Liver (tissue), 9 donors: Measurements from ENCODE around the gene MYO1B. TPM values are rescaled to one million over a fixed set of nuclear protein-coding genes. Genes with fewer than 3 reads are reported as not detected.
A peak's percentile ranks its signal among the peaks of the same experiment; 100 is the strongest.

Experiments
- DNase-seq: peaks from one replicate; pipeline ENCODE4 v3.0.0-alpha.2; 2017; ENCODE audit warnings: low spot score
- H3K27ac ChIP-seq, 2 donors: one replicate each; pipeline ENCODE4 v1.7.0; 2013; ENCODE audit warnings: inconsistent platforms in 2 of 2, low read length in 2 of 2, control low read depth in 1 of 2, low read depth in 1 of 2, mild to moderate bottlenecking in 1 of 2
- H3K27me3 ChIP-seq, 4 donors: one replicate each; pipeline versions ENCODE4 v1.6.1 to v1.7.0; 2013; ENCODE audit warnings: low read length in 3 of 4, inconsistent platforms in 1 of 4, mild to moderate bottlenecking in 1 of 4, moderate library complexity in 1 of 4; ENCODE audit not compliant: control insufficient read depth in 4 of 4, insufficient read depth in 4 of 4
- H3K36me3 ChIP-seq, 4 donors: one replicate each; pipeline versions ENCODE4 v1.6.1 to v1.7.0; 2013; ENCODE audit warnings: low read length in 3 of 4, mild to moderate bottlenecking in 3 of 4, low read depth in 1 of 4, moderate library complexity in 1 of 4; ENCODE audit not compliant: control insufficient read depth in 4 of 4, insufficient read depth in 3 of 4
- H3K4me1 ChIP-seq, 4 donors: one replicate each; pipeline versions ENCODE4 v1.6.1 to v1.7.0; 2013; ENCODE audit warnings: low read length in 3 of 4, mild to moderate bottlenecking in 3 of 4, moderate library complexity in 1 of 4; ENCODE audit not compliant: control insufficient read depth in 4 of 4, insufficient read depth in 4 of 4
- H3K4me3 ChIP-seq, 3 donors: one replicate each; pipeline versions ENCODE4 v1.6.1 to v1.7.0; 2013; ENCODE audit warnings: low read length in 3 of 3, control low read depth in 1 of 3, low read depth in 1 of 3, mild to moderate bottlenecking in 1 of 3
- H3K9ac ChIP-seq, 2 donors: one replicate each; pipeline ENCODE4 v1.7.0; 2013; ENCODE audit warnings: low read length in 2 of 2, mild to moderate bottlenecking in 2 of 2, moderate library complexity in 2 of 2, control low read depth in 1 of 2, low read depth in 1 of 2
- H3K9me3 ChIP-seq, 4 donors: one replicate each; pipeline versions ENCODE4 v1.6.1 to v1.7.0; 2013; ENCODE audit warnings: low read length in 3 of 4; ENCODE audit not compliant: control insufficient read depth in 4 of 4
- EGR1 ChIP-seq, 2 donors: IDR thresholded peaks; 2 replicates each; pipeline ENCODE4 v1.6.1; 2016 to 2018; ENCODE audit warnings: antibody characterized with exemption in 2 of 2, low read depth in 2 of 2
- JUND ChIP-seq, 2 donors: IDR thresholded peaks; 2 replicates each; pipeline ENCODE4 v1.6.1; 2016; ENCODE audit warnings: antibody characterized with exemption in 2 of 2
- NR2F2 ChIP-seq: IDR thresholded peaks from 2 replicates; pipeline ENCODE4 v1.6.1; 2016; ENCODE audit warnings: antibody characterized with exemption
- RAD21 ChIP-seq, 2 donors: IDR thresholded peaks; 2 replicates each; pipeline ENCODE4 v1.6.1; 2016; ENCODE audit warnings: antibody characterized with exemption in 2 of 2, mild to moderate bottlenecking in 2 of 2
- WGBS: extraction: QIAGEN DNeasy Blood & Tissue Kit; methylation state at CpG from one replicate; pipeline ENCODE4 v1.1.7; 2013; 5-methylcytosine and 5-hydroxymethylcytosine counted together
- polyA plus RNA-seq, 2 donors: library from polyadenylated mRNA; stranded (reverse) in 1 of 2; unstranded in 1 of 2; fragments of 200-250 nt in 1 of 2; fragments of >200 nt in 1 of 2; fragmentation: Nextera tagmentation in 1 of 2; extraction: Ambion mirVana in 1 of 2; gene quantifications; one replicate each; pipeline versions ENCODE4 v1.2.1 to v1.2.3, GENCODE V29; 2013 to 2015
- total RNA-seq, 2 donors: library from RNA; depleted of rRNA; stranded (reverse); fragments of >200 nt; gene quantifications; one replicate each; pipeline ENCODE4 v1.2.3, GENCODE V29; 2014
- TF ChIP-seq, protein P1 (sequence below): fragments of 150-350 bp; IDR thresholded peaks from 2 replicates; pipeline ENCODE4 v1.5.1; 2017; ENCODE audit warnings: improper control_type of control experiment, low read depth, low read length; ENCODE audit not compliant: missing input control
- TF ChIP-seq, protein P2 (sequence below): IDR thresholded peaks from 2 replicates; pipeline ENCODE4 v1.6.1; 2016; ENCODE audit warnings: antibody characterized with exemption
- TF ChIP-seq, protein P3 (sequence below): IDR thresholded peaks from 2 replicates; pipeline ENCODE4 v1.6.1; 2016; ENCODE audit warnings: antibody characterized with exemption, mild to moderate bottlenecking
- donor health status: healthy.
- donor health status: healthy.
- donor health status: healthy.
- donor health status: healthy.
- donor health status: healthy.

The MYO1B gene
- total RNA-seq (100 to 1,000 TPM in 1 of 2 donors, 10 to 100 TPM in 1; 66.5 to 434 TPM), polyA plus RNA-seq (100 to 1,000 TPM in 1 of 2 donors, 10 to 100 TPM in 1; 98.3 to 135 TPM)

DNA sequence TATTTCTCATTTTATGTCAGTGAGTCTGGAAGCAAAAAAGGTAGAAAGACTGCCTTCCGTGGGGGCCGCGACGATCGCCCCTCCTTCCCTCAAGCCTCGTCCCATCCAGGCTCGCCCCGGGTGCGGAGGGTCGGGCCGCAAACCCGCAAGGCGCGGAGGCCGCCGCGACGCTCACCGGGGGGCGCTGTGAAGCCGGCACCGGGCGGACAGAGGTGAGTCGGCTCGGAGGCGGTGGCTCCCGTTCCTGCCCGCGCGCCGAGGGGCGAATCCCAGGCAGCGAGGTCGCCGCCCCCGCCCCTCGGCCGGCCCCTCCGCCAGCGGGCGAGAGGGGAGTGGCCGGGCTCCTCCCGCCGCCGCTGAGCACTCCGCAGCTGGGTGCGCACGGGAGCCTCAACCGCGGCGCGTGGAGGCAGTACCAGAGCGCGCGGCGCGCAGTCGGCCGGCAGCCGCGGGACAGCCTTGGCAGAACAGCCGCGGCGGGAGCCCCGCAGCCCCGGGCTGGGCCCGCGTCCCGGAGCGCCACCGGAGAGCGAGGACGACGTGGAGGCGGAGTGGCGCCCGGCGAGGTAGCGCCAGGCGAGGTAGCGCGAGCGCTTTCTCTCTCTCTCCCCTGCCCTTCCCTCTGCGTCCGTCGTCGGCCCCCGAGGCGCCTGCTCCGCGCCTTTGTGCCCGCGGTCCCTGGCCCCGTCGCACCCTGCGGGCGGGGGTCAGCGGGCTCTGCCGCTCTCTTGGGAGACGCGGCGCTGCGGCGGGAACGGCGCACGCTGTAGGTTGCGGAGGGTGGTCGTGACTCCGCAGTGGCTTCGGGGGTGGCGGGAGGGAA lies at the start of gene MYO1B:
Gene MYO1B (plus strand): TSS at position 359 of the 823 bp plus-strand sequence. CDS start 31,492 bp downstream, outside the sequence.
- Histone ChIP-seq H3K9ac (peak within 1 kb of the TSS; percentile 12 to 70), H3K9me3 (peaks cover 0 to 2% (median 0%) of the 10 kb centered on the region in 4 donors), H3K36me3 (no peaks in the 10 kb centered on the region), H3K27ac (peak within 1 kb of the TSS; percentile 86 to 89), H3K27me3 (no peaks in the 10 kb centered on the region), H3K4me3 (peak within 1 kb of the TSS; percentile 77 to 96 (median 85)), H3K4me1 (peaks cover 12 to 46% (median 31%) of the 10 kb centered on the region in 4 donors)
- TF ChIP-seq RAD21 (IDR thresholded peaks at IDR 0.05) (peak; percentile 72 to 75), NR2F2 (no peak), EGR1 (IDR thresholded peaks at IDR 0.05; ENCODE audit: low read depth in 2 of 2) (peak in 1 of 2 donors; percentile 31)
- TF ChIP-seq, protein P1, sequence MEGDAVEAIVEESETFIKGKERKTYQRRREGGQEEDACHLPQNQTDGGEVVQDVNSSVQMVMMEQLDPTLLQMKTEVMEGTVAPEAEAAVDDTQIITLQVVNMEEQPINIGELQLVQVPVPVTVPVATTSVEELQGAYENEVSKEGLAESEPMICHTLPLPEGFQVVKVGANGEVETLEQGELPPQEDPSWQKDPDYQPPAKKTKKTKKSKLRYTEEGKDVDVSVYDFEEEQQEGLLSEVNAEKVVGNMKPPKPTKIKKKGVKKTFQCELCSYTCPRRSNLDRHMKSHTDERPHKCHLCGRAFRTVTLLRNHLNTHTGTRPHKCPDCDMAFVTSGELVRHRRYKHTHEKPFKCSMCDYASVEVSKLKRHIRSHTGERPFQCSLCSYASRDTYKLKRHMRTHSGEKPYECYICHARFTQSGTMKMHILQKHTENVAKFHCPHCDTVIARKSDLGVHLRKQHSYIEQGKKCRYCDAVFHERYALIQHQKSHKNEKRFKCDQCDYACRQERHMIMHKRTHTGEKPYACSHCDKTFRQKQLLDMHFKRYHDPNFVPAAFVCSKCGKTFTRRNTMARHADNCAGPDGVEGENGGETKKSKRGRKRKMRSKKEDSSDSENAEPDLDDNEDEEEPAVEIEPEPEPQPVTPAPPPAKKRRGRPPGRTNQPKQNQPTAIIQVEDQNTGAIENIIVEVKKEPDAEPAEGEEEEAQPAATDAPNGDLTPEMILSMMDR: peak; percentile 44
- DNase-seq: peak; percentile 67
- WGBS: under 1% methylated on average over 112 of the region's 112 CpGs

DNA sequence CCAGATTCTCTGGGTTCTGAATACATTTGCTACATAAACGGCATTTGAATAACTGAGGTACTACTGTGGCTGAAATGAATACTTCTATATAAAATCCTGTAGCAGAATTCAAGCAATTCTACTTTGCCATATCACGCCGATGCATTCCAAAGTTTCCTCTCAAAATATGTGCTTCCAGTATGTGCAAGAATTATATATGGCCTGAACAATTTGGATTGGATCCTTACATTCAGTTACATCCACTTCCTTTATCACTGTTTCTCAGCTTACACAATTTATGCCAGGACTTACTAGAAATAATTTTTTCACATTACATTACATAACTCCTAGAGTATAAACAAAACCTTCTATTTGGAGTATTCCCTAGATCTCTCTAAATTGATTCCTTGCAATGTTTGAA lies 48.1 kb upstream of the MYO1B start:
- WGBS: 89% methylated on average over 3 of the region's 3 CpGs
- no peak overlapping the region for H3K9ac ChIP-seq
- H3K9me3 ChIP-seq: no peaks in the 10 kb centered on the region
- DNase-seq: no peak
- no peaks in the 10 kb centered on the region for H3K4me1 ChIP-seq
- TF ChIP-seq, protein P2, sequence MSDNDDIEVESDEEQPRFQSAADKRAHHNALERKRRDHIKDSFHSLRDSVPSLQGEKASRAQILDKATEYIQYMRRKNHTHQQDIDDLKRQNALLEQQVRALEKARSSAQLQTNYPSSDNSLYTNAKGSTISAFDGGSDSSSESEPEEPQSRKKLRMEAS: no peak
- TF ChIP-seq NR2F2: no peak
- no peak overlapping the region for H3K4me3 ChIP-seq
- H3K36me3 ChIP-seq: no peaks in the 10 kb centered on the region
- H3K27ac ChIP-seq: no peak overlapping the region
- no peaks in the 10 kb centered on the region for H3K27me3 ChIP-seq

DNA sequence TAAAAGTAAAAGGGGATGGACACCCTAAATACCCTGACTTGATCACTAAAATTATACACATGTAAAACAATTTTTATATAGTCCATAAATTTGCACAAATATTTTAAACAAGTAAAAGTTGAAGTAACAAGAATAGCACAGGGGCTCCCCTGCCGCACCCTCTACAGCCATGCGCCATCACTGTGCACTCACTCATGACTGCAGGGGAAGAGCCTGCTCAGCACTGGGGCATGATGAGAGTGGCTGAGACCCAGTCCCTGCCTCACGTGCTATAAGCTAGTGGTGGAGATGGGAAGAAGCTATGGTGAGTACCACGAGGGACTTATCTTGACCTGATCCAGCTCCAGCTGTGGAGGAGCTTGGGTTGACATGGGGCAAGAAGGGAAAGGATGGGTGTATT lies 46.9 kb upstream of the MYO1B start:
- no peaks in the 10 kb centered on the region for H3K27me3 ChIP-seq
- no peaks in the 10 kb centered on the region for H3K36me3 ChIP-seq
- DNase-seq: no peak
- no peaks in the 10 kb centered on the region for H3K4me1 ChIP-seq
- H3K9ac ChIP-seq: no peak overlapping the region
- WGBS: 97% methylated on average over 4 of the region's 4 CpGs
- no peak overlapping the region for H3K4me3 ChIP-seq
- no peaks in the 10 kb centered on the region for H3K9me3 ChIP-seq
- H3K27ac ChIP-seq: no peak overlapping the region
- no peak for TF ChIP-seq JUND (IDR thresholded peaks at IDR 0.05)
- TF ChIP-seq, protein P3, sequence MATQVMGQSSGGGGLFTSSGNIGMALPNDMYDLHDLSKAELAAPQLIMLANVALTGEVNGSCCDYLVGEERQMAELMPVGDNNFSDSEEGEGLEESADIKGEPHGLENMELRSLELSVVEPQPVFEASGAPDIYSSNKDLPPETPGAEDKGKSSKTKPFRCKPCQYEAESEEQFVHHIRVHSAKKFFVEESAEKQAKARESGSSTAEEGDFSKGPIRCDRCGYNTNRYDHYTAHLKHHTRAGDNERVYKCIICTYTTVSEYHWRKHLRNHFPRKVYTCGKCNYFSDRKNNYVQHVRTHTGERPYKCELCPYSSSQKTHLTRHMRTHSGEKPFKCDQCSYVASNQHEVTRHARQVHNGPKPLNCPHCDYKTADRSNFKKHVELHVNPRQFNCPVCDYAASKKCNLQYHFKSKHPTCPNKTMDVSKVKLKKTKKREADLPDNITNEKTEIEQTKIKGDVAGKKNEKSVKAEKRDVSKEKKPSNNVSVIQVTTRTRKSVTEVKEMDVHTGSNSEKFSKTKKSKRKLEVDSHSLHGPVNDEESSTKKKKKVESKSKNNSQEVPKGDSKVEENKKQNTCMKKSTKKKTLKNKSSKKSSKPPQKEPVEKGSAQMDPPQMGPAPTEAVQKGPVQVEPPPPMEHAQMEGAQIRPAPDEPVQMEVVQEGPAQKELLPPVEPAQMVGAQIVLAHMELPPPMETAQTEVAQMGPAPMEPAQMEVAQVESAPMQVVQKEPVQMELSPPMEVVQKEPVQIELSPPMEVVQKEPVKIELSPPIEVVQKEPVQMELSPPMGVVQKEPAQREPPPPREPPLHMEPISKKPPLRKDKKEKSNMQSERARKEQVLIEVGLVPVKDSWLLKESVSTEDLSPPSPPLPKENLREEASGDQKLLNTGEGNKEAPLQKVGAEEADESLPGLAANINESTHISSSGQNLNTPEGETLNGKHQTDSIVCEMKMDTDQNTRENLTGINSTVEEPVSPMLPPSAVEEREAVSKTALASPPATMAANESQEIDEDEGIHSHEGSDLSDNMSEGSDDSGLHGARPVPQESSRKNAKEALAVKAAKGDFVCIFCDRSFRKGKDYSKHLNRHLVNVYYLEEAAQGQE: no peak
